Measurements from ENCODE around the gene CAV1. TPM values are rescaled to one million over a fixed set of nuclear protein-coding genes. Genes with fewer than 3 reads are reported as not detected.

The CAV1 gene
- polyA plus RNA-seq, 1 donor from 2014 or later: not detected

DNA sequence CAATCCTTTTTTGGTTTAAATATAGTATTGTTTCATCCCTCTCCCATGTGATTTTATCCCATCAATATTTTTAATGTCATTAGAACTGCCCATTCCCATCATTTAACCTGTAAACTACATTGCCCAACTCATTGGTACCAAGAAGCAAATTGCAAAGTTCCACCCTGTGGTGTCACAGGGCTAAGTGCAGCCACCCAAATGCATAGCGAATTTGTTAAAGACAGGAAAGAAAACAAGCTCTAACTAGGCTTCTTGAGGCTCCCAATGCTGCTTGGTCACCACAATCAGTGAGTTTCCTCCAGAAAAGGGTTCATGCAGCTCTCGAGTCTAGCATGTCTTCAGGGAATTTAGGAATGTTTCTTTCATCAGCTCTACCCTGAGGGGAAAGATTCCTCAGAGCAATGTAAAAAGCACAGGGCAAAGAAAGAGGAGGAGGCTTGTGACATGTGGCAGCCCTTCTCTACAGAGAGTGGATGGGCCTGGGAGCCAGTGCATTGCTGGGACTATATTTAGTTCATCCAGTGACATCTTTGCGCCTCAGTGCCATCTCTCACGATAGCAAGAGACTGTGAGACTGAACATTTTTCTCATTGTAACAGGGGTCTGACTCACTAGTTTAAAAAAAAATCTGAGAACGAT is 58.1 kb downstream of the CAV1 start:
- Histone ChIP-seq H2AFZ (ENCODE audit: low read depth, low read length) (no peak overlapping the region), H3K4me2 (ENCODE audit: low read length) (no peak overlapping the region), H4K20me1 (ENCODE audit: insufficient read depth) (no peaks in the 10 kb centered on the region), H3K4me3 (ENCODE audit: low read length) (no peak overlapping the region), H3K27me3 (ENCODE audit: insufficient read depth, low read depth, low read length) (no peaks in the 10 kb centered on the region), H3K9ac (ENCODE audit: low read length) (no peak overlapping the region), H3K9me2 (ENCODE audit: insufficient read depth, low read length) (no peaks in the 10 kb centered on the region), H3K36me3 (ENCODE audit: insufficient read depth, low read length) (no peaks in the 10 kb centered on the region), H3F3A (ENCODE audit: insufficient read depth, low read length, poor library complexity, severe bottlenecking) (no peaks in the 10 kb centered on the region), H3K27ac (ENCODE audit: low read length) (no peak overlapping the region), H3K9me3 (ENCODE audit: low read length) (no peaks in the 10 kb centered on the region), H3K79me2 (replicated peaks; ENCODE audit: insufficient read depth, low read length) (no peaks in the 10 kb centered on the region)
- no peak for TF ChIP-seq EP300 (conservative IDR thresholded peaks at IDR 0.05; ENCODE audit: poor library complexity, severe bottlenecking)
- no peak for TF ChIP-seq EZH2 (IDR thresholded peaks at IDR 0.05; ENCODE audit: borderline replicate concordance, insufficient read depth, low read length, poor library complexity, severe bottlenecking)
- TF ChIP-seq, protein P1, sequence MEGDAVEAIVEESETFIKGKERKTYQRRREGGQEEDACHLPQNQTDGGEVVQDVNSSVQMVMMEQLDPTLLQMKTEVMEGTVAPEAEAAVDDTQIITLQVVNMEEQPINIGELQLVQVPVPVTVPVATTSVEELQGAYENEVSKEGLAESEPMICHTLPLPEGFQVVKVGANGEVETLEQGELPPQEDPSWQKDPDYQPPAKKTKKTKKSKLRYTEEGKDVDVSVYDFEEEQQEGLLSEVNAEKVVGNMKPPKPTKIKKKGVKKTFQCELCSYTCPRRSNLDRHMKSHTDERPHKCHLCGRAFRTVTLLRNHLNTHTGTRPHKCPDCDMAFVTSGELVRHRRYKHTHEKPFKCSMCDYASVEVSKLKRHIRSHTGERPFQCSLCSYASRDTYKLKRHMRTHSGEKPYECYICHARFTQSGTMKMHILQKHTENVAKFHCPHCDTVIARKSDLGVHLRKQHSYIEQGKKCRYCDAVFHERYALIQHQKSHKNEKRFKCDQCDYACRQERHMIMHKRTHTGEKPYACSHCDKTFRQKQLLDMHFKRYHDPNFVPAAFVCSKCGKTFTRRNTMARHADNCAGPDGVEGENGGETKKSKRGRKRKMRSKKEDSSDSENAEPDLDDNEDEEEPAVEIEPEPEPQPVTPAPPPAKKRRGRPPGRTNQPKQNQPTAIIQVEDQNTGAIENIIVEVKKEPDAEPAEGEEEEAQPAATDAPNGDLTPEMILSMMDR (IDR thresholded peaks at IDR 0.05; ENCODE audit: poor library complexity, severe bottlenecking): no peak
- TF ChIP-seq MXI1 (conservative IDR thresholded peaks at IDR 0.05; ENCODE audit: poor library complexity, severe bottlenecking): no peak

DNA sequence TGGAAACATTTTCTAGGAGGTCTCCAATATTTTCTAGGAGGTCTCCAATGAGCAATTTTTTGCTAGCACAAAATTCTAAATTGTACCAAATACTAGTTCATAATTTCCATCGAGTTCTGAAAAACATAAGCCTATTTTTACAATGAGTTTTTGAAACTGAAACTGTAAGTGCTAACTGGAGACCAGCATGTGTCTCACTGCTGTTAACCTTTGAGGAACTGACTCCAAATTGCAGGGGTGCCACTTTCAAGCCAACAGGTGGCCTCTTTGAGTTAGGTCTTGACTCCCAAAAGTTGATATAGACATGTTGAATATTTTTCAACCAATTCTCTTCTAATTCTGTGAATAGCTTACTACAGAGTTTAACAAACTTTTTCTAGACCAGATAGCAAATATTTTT is 58.8 kb downstream of the CAV1 start:
- Histone ChIP-seq H4K20me1 (ENCODE audit: insufficient read depth) (no peaks in the 10 kb centered on the region), H3K4me3 (ENCODE audit: low read length) (no peak overlapping the region), H3K27me3 (ENCODE audit: insufficient read depth, low read depth, low read length) (no peaks in the 10 kb centered on the region), H3F3A (ENCODE audit: insufficient read depth, low read length, poor library complexity, severe bottlenecking) (no peaks in the 10 kb centered on the region), H3K79me2 (replicated peaks; ENCODE audit: insufficient read depth, low read length) (no peaks in the 10 kb centered on the region), H3K36me3 (ENCODE audit: insufficient read depth, low read length) (no peaks in the 10 kb centered on the region), H3K9me3 (ENCODE audit: low read length) (no peaks in the 10 kb centered on the region), H3K9me2 (ENCODE audit: insufficient read depth, low read length) (no peaks in the 10 kb centered on the region), H3K9ac (ENCODE audit: low read length) (no peak overlapping the region), H3K4me2 (ENCODE audit: low read length) (no peak overlapping the region), H3K27ac (ENCODE audit: low read length) (no peak overlapping the region), H2AFZ (ENCODE audit: low read depth, low read length) (no peak overlapping the region)
- no peak for TF ChIP-seq POLR2AphosphoS5 (IDR thresholded peaks at IDR 0.05)
- no peak for TF ChIP-seq RAD21 (conservative IDR thresholded peaks at IDR 0.05)
- TF ChIP-seq, protein P1 (IDR thresholded peaks at IDR 0.05; ENCODE audit: poor library complexity, severe bottlenecking): no peak
- no peak for TF ChIP-seq EZH2 (IDR thresholded peaks at IDR 0.05; ENCODE audit: borderline replicate concordance, insufficient read depth, low read length, poor library complexity, severe bottlenecking)
- TF ChIP-seq EP300 (conservative IDR thresholded peaks at IDR 0.05; ENCODE audit: poor library complexity, severe bottlenecking): no peak
- TF ChIP-seq TAF1 (IDR thresholded peaks at IDR 0.05; ENCODE audit: low read depth): no peak
- TF ChIP-seq, protein P2, sequence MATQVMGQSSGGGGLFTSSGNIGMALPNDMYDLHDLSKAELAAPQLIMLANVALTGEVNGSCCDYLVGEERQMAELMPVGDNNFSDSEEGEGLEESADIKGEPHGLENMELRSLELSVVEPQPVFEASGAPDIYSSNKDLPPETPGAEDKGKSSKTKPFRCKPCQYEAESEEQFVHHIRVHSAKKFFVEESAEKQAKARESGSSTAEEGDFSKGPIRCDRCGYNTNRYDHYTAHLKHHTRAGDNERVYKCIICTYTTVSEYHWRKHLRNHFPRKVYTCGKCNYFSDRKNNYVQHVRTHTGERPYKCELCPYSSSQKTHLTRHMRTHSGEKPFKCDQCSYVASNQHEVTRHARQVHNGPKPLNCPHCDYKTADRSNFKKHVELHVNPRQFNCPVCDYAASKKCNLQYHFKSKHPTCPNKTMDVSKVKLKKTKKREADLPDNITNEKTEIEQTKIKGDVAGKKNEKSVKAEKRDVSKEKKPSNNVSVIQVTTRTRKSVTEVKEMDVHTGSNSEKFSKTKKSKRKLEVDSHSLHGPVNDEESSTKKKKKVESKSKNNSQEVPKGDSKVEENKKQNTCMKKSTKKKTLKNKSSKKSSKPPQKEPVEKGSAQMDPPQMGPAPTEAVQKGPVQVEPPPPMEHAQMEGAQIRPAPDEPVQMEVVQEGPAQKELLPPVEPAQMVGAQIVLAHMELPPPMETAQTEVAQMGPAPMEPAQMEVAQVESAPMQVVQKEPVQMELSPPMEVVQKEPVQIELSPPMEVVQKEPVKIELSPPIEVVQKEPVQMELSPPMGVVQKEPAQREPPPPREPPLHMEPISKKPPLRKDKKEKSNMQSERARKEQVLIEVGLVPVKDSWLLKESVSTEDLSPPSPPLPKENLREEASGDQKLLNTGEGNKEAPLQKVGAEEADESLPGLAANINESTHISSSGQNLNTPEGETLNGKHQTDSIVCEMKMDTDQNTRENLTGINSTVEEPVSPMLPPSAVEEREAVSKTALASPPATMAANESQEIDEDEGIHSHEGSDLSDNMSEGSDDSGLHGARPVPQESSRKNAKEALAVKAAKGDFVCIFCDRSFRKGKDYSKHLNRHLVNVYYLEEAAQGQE (IDR thresholded peaks at IDR 0.05; ENCODE audit: borderline replicate concordance): no peak
- TF ChIP-seq SMC3 (conservative IDR thresholded peaks at IDR 0.05; ENCODE audit: poor library complexity): no peak
- no peak for TF ChIP-seq MXI1 (conservative IDR thresholded peaks at IDR 0.05; ENCODE audit: poor library complexity, severe bottlenecking)
